Vagina (tissue), 2 donors: ENCODE results near the gene CLEC4G. TPM values are rescaled to one million over a fixed set of nuclear protein-coding genes. Genes with fewer than 3 reads are reported as not detected.
A peak's percentile ranks its signal among the peaks of the same experiment; 100 is the strongest.

Experiments
- DNase-seq, 2 donors: peaks; one replicate each; pipeline ENCODE4 v3.0.0-alpha.2; 2017; ENCODE audit errors: extremely low spot score in 2 of 2
- H3K27ac ChIP-seq: fragments of 200-600 bp; sonication (generic); one replicate; pipeline ENCODE4 v1.5.1; 2019
- H3K27me3 ChIP-seq: fragments of 200-600 bp; sonication (generic); one replicate; pipeline ENCODE4 v1.5.1; 2019
- H3K36me3 ChIP-seq, 2 donors: fragments of 200-600 bp; sonication (generic); one replicate each; pipeline ENCODE4 v1.5.1; 2017 to 2019
- H3K4me1 ChIP-seq: fragments of 200-600 bp; sonication (generic); one replicate; pipeline ENCODE4 v1.5.1; 2019
- H3K4me3 ChIP-seq, 2 donors: fragments of 200-600 bp; sonication (generic); 1 replicate in 1 of 2; 2 replicates in 1 of 2; pipeline ENCODE4 v1.5.1; 2016 to 2019
- H3K9me3 ChIP-seq: fragments of 200-600 bp; sonication (generic); one replicate; pipeline ENCODE4 v1.5.1; 2019
- POLR2A ChIP-seq, 2 donors: fragments of 450-650 bp; IDR thresholded peaks; one replicate each; pipeline ENCODE4 v1.6.1; 2017; ENCODE audit warnings: antibody characterized with exemption in 2 of 2, mild to moderate bottlenecking in 2 of 2, moderate library complexity in 2 of 2
- POLR2AphosphoS5 ChIP-seq, 2 donors: sonication (generic); formaldehyde crosslinking; IDR thresholded peaks; one replicate each; pipeline ENCODE4 v1.9.0; 2017; ENCODE audit warnings: antibody characterized with exemption in 2 of 2, mild to moderate bottlenecking in 2 of 2, low read depth in 1 of 2; ENCODE audit not compliant: insufficient read depth in 1 of 2
- intact Hi-C: fragments of 100-400 bp; cut with DNase I; formaldehyde crosslinking; loops from one replicate; pipeline ENCODE4 v1.15.1; 2023
- total RNA-seq: library from RNA; depleted of rRNA; stranded (reverse); fragments of >200 nt; gene quantifications from one replicate; pipeline ENCODE4 v1.2.3, GENCODE V29; 2016
- TF ChIP-seq, protein P1 (sequence below), 3 experiments: fragments of 450-650 bp in 2 of 3; fragments of 200-600 bp in 1 of 3; sonication (generic) in 1 of 3; IDR thresholded peaks; one replicate each; pipeline ENCODE4 v1.5.1; 2017 to 2019; ENCODE audit warnings: antibody characterized with exemption in 3 of 3, mild to moderate bottlenecking in 2 of 3, moderate library complexity in 2 of 3

CLEC4G gene
- total RNA-seq, 1 donor from 2014 or later: 0.98 TPM

- H3K9me3 ChIP-seq: no peaks in the 10 kb centered on the region
- intact Hi-C loops: loop anchor here (10.0 kb wide), 1 partner anchor 594 kb away; no protein-coding TSS in a partner anchor
- TF ChIP-seq, protein P1, sequence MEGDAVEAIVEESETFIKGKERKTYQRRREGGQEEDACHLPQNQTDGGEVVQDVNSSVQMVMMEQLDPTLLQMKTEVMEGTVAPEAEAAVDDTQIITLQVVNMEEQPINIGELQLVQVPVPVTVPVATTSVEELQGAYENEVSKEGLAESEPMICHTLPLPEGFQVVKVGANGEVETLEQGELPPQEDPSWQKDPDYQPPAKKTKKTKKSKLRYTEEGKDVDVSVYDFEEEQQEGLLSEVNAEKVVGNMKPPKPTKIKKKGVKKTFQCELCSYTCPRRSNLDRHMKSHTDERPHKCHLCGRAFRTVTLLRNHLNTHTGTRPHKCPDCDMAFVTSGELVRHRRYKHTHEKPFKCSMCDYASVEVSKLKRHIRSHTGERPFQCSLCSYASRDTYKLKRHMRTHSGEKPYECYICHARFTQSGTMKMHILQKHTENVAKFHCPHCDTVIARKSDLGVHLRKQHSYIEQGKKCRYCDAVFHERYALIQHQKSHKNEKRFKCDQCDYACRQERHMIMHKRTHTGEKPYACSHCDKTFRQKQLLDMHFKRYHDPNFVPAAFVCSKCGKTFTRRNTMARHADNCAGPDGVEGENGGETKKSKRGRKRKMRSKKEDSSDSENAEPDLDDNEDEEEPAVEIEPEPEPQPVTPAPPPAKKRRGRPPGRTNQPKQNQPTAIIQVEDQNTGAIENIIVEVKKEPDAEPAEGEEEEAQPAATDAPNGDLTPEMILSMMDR (IDR thresholded peaks at IDR 0.05): no peak
- TF ChIP-seq POLR2AphosphoS5 (IDR thresholded peaks at IDR 0.05; ENCODE audit: insufficient read depth in 1 of 2, low read depth in 1 of 2) (no peak), POLR2A (IDR thresholded peaks at IDR 0.05) (no peak)
- DNase-seq: no peak
- no peak overlapping the region for H3K4me3 ChIP-seq
- no peak overlapping the region for H3K27ac ChIP-seq
- peaks cover 0 to 6% of the 10 kb centered on the region in 2 donors for H3K36me3 ChIP-seq
- no peaks in the 10 kb centered on the region for H3K4me1 ChIP-seq
- H3K27me3 ChIP-seq: no peaks in the 10 kb centered on the region
Observed at GRCh38 chr19:7689165-7689564, 42.7 kb downstream of the CLEC4G start.

GRCh38 chr19:7687177-7687576 lies 44.7 kb downstream of the CLEC4G start:
- Histone ChIP-seq H3K27ac (no peak overlapping the region), H3K36me3 (peaks cover 0 to 23% of the 10 kb centered on the region in 2 donors), H3K9me3 (no peaks in the 10 kb centered on the region), H3K4me1 (peaks cover 3% of the 10 kb centered on the region), H3K27me3 (no peaks in the 10 kb centered on the region), H3K4me3 (no peak overlapping the region)
- intact Hi-C loops: loop anchor here (10.0 kb wide), 1 partner anchor 592 kb away; no protein-coding TSS in a partner anchor
- no peak for DNase-seq
- TF ChIP-seq POLR2A (IDR thresholded peaks at IDR 0.05) (no peak), POLR2AphosphoS5 (IDR thresholded peaks at IDR 0.05; ENCODE audit: insufficient read depth in 1 of 2, low read depth in 1 of 2) (no peak)
- TF ChIP-seq, protein P1 (IDR thresholded peaks at IDR 0.05): no peak

DNA sequence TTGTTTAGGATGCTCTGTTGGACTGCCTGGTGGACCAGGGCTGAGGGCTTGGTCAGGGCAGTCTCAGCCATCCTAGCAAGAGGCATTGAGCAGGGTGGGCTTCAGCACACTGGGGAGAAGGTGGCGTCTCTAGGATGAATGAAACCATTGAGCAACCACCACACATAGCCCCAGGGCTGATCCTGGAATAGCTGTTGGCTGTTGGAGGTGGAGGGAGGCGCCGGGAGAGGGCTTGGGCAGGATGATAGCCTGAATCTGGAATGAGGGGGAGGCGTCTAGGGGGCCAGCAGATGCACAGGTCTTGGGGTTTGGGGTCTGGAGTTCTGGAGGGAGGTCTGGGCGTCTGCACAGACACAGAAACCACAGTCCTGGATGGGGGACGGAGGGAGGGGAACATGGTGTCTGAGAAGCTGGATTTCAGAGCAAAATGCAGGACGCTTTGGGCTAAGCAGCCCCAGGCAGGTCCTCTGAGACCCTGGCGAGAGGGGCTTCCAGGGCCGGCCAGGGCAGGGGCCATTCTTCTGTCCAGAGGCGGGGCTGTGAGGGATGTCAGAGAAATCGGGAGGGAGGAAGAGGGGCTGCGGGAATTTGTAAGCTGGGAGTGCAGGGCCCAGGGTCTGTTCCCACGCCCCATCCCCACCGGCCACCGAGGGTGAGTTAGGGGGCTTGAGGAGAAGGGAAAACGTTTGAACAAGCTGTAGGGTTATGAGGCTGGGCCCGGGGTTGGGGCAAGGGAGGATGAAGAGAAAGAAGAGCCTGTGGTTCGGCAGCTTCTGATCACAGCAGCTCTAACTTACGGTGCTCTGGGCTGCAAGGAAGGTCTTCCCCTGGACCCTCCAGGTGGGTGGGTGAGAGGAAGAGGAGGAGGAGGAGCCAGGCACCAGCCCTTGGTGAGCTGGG lies 46.1 kb downstream of the CLEC4G start:
- Histone ChIP-seq H3K27me3 (no peaks in the 10 kb centered on the region), H3K4me1 (peaks cover 14% of the 10 kb centered on the region), H3K4me3 (no peak overlapping the region), H3K27ac (no peak overlapping the region), H3K9me3 (no peaks in the 10 kb centered on the region), H3K36me3 (peaks cover 0 to 23% of the 10 kb centered on the region in 2 donors)
- intact Hi-C loops: loop anchor here (10.0 kb wide), 1 partner anchor 591 kb away; no protein-coding TSS in a partner anchor
- DNase-seq: no peak
- TF ChIP-seq, protein P1 (IDR thresholded peaks at IDR 0.05): no peak
- TF ChIP-seq POLR2A (IDR thresholded peaks at IDR 0.05) (no peak), POLR2AphosphoS5 (IDR thresholded peaks at IDR 0.05; ENCODE audit: insufficient read depth in 1 of 2, low read depth in 1 of 2) (no peak)

DNA sequence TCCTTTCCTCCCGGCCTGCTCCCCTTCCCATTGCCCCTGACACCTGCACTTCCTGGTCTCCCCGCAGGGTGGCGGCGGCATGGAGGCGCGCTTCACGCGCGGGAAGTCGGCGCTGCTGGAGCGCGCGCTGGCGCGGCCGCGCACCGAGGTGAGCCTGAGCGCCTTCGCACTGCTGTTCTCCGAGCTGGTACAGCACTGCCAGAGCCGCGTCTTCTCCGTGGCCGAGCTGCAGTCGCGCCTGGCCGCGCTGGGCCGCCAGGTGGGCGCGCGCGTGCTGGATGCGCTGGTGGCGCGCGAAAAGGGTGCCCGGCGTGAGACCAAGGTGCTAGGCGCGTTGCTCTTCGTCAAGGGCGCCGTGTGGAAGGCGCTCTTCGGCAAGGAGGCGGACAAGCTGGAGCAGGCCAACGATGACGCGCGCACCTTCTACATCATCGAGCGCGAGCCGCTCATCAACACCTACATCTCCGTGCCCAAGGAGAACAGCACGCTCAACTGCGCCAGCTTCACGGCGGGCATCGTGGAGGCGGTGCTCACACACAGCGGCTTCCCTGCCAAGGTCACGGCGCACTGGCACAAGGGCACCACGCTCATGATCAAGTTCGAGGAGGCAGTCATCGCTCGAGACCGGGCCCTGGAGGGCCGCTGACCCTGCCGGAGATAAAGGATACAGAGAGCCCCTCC lies 49.6 kb downstream of the CLEC4G start:
- no peak for TF ChIP-seq POLR2A (IDR thresholded peaks at IDR 0.05)
- TF ChIP-seq, protein P1 (IDR thresholded peaks at IDR 0.05): peak in 1 of 3 experiments; percentile 4
- no peak for TF ChIP-seq POLR2AphosphoS5 (IDR thresholded peaks at IDR 0.05; ENCODE audit: insufficient read depth in 1 of 2, low read depth in 1 of 2)
- Histone ChIP-seq H3K9me3 (no peaks in the 10 kb centered on the region), H3K27ac (no peak overlapping the region), H3K4me3 (peak overlapping the region; percentile 89 to 100), H3K27me3 (no peaks in the 10 kb centered on the region), H3K36me3 (peaks cover 0 to 23% of the 10 kb centered on the region in 2 donors), H3K4me1 (peaks cover 19% of the 10 kb centered on the region)
- DNase-seq: no peak
- intact Hi-C loops: loop anchor here (10.0 kb wide), 1 partner anchor 588 kb away; no protein-coding TSS in a partner anchor
